Measurements from ENCODE around the gene OGA. TPM values are rescaled to one million over a fixed set of nuclear protein-coding genes. Genes with fewer than 3 reads are reported as not detected.

Gene OGA
- total RNA-seq, 4 donors from 2014 or later, result 70.0 to 214 (median 127) TPM

- no peak for DNase-seq (ENCODE audit: low spot score)
- no peak for ATAC-seq (ENCODE audit: low FRiP score)
Observed at GRCh38 chr10:101837748-101838147, 19.5 kb upstream of the OGA start.

DNA sequence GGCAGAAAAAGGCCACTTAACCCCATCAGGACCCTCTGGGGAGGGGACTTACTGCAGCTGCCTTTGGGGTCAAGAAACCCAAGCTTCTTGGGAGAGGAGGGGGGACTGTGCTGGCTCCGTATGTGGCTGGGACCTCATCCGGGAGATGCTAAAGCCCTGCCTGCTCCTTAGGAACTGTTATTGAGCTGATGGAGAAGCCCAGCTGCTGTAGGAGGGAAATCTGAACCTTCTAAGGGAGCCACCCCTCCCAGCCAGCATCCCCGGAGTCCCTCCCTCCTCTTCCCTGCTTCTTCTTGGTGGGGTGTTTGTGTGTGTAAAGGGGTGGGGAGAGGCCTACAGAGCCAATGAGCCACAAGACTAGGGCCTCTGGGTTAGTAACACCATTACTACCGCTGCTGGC, 17.1 kb upstream of the OGA start:
- ATAC-seq (ENCODE audit: low FRiP score) (no peak), DNase-seq (ENCODE audit: low spot score) (no peak)
- TF ChIP-seq, protein P1, sequence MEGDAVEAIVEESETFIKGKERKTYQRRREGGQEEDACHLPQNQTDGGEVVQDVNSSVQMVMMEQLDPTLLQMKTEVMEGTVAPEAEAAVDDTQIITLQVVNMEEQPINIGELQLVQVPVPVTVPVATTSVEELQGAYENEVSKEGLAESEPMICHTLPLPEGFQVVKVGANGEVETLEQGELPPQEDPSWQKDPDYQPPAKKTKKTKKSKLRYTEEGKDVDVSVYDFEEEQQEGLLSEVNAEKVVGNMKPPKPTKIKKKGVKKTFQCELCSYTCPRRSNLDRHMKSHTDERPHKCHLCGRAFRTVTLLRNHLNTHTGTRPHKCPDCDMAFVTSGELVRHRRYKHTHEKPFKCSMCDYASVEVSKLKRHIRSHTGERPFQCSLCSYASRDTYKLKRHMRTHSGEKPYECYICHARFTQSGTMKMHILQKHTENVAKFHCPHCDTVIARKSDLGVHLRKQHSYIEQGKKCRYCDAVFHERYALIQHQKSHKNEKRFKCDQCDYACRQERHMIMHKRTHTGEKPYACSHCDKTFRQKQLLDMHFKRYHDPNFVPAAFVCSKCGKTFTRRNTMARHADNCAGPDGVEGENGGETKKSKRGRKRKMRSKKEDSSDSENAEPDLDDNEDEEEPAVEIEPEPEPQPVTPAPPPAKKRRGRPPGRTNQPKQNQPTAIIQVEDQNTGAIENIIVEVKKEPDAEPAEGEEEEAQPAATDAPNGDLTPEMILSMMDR (IDR thresholded peaks at IDR 0.05), result no peak

More at GRCh38 chr10:101837748-101838147, 19.5 kb upstream of the OGA start:
- TF ChIP-seq, protein P1 (IDR thresholded peaks at IDR 0.05), result no peak

DNA sequence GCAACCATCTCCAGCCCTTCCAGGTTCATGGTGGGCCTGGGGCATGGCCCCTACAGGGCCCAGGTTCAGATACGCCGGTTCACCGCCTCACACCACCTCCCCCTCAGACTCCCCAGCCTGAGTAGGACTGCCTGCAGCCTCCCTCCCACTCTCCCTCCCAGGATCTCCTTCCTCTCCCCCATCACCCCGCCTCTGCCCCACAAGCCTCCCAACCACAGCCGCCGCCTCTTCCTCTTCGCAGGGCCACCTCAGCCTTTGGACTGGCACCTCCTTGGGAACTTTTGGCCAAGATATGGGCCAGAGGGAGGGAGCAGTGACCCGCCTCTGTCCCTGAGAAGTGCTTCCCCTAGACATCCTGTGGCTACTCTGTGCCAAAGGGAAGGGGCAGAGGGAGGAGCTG, 16.1 kb upstream of the OGA start:
- TF ChIP-seq, protein P1 (IDR thresholded peaks at IDR 0.05), result no peak
- DNase-seq (ENCODE audit: low spot score) (no peak), ATAC-seq (ENCODE audit: low FRiP score) (no peak)

DNA sequence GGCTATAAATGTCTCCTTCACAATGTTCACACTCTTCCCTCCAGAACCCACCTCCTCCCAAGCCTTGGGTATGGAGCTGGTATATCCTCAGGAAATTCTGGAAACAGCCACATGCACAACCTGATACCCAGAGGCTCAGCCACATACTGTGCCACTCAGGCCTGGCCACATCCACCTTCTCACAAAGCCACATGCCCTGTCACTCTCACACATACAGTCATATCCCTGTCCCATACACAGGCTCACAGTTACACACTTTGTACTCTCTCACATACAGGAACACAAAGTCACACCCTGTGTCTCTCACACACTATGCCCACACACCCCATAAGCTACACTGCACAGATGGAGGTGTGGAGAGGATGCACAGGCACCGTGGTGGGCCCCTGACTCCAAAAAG, 15.2 kb upstream of the OGA start:
- TF ChIP-seq, protein P1 (IDR thresholded peaks at IDR 0.05), result no peak
- ATAC-seq (ENCODE audit: low FRiP score) (no peak), DNase-seq (ENCODE audit: low spot score) (no peak)

DNA sequence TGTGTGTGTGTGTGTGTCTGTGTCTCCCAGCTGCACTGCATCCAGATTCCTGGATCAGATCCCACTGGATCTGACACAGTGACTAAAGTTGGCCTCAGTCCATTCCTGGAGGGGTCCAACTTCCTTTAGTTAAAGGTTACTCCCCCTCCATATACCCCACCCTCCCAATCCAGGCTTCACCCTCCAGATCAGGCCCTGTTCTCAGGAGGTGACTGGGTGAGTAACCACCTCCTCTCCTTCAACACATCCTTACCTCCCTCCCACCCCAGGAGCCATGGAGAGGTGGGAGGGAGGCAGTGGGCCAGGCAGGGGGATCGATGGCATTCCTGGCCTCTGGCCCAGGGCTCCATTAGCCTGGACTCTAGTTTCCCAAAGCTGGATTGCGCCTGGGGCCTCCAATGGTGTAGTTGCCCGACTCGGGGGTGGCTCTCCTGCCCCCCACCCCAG, 14.1 kb upstream of the OGA start:
- no peak for ATAC-seq (ENCODE audit: low FRiP score)
- DNase-seq (ENCODE audit: low spot score), result no peak
- TF ChIP-seq, protein P1 (IDR thresholded peaks at IDR 0.05), result no peak

DNA sequence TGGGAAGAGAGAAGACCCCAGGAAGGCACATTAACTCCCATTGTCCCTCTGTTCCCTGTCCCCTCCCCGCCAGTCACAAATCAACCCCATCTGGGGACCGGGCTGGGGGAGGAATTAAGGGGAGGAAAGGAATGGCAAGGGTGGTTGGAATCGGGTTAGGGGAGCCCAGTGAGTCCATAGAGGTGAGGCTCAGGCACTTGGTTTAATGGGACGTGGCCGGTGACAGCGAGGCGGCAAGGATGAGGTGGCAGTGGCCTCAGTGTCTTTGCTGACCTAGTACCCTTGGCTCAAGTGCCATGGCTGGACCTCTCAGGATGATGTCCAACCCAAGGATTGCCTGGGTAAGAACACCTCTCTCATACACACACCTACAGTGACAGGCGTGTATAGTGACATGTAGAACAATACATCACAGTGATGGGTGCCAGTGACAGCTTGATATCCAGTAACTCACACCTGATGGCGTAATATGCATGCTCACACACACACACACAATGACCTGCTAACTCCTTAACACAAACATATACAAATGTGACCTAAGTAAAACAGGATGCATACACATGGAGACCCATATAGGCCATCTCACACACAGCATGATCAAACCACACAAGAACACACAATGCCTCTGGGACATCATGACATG, 13.0 kb upstream of the OGA start:
- ATAC-seq (ENCODE audit: low FRiP score) (no peak), DNase-seq (ENCODE audit: low spot score) (no peak)
- TF ChIP-seq, protein P1 (IDR thresholded peaks at IDR 0.05), result no peak
